SU-DHL-6 (cell line): Measurements from ENCODE around the gene CCM2.
"Not testable (repeated sequence)": the region's sequence is repeated elsewhere in the genome, so short reads cannot be mapped to it uniquely, and the experiment has no call there.

Experiments
- H2AFZ ChIP-seq: fragments of 200-600 bp; sonication (generic); 2 replicates; pipeline ENCODE4 v1.6.1; 2014; ENCODE audit warnings: low read depth, mild to moderate bottlenecking, moderate library complexity, mixed read lengths, antibody characterized with exemption, low read length; ENCODE audit not compliant: severe bottlenecking
- H3F3A ChIP-seq: fragments of 200-600 bp; shearing (Covaris generic); 2 replicates; pipeline ENCODE4 v1.6.0; 2016; ENCODE audit warnings: antibody characterized with exemption, mild to moderate bottlenecking; ENCODE audit not compliant: insufficient read depth
- H3K27ac ChIP-seq: fragments of 200-600 bp; sonication (generic); 2 replicates; pipeline ENCODE4 v1.5.1; 2016; ENCODE audit warnings: low read depth, mild to moderate bottlenecking, low read length, moderate library complexity, mixed read lengths
- H3K27me3 ChIP-seq: fragments of 200-600 bp; sonication (generic), shearing (Covaris generic); 2 replicates; pipeline ENCODE4 v1.6.0; 2014; ENCODE audit warnings: mild to moderate bottlenecking, low read length
- H3K36me3 ChIP-seq: fragments of 200-600 bp; sonication (generic); 2 replicates; pipeline ENCODE4 v1.6.1; 2014; ENCODE audit warnings: mild to moderate bottlenecking, low read length, mixed read lengths
- H3K4me2 ChIP-seq: fragments of 300-600, 200-600 bp; shearing (Covaris generic), sonication (generic); 2 replicates; pipeline ENCODE4 v1.6.0; 2014; ENCODE audit warnings: low read length, low read depth, mild to moderate bottlenecking; ENCODE audit not compliant: poor library complexity, severe bottlenecking
- H3K4me3 ChIP-seq: fragments of 200-600 bp; sonication (generic); 2 replicates; pipeline ENCODE4 v1.5.1; 2014; ENCODE audit warnings: antibody characterized with exemption, low read length, mild to moderate bottlenecking, mixed read lengths; ENCODE audit not compliant: insufficient read depth, poor library complexity, severe bottlenecking
- H3K79me2 ChIP-seq: fragments of 200-600 bp; sonication (generic); 2 replicates; pipeline ENCODE4 v1.6.1; 2014; ENCODE audit warnings: mild to moderate bottlenecking, low read length, moderate library complexity; ENCODE audit not compliant: insufficient read depth
- H3K9ac ChIP-seq: fragments of 200-600 bp; sonication (generic); 2 replicates; pipeline ENCODE4 v1.7.0; 2014; ENCODE audit warnings: mild to moderate bottlenecking, low read length
- H3K9me2 ChIP-seq: fragments of 200-600 bp; sonication (generic); replicated peaks from 2 replicates; pipeline ENCODE4 v1.6.1; 2014; ENCODE audit warnings: low read length; ENCODE audit not compliant: insufficient read depth
- H3K9me3 ChIP-seq: fragments of 200-600 bp; sonication (generic); 2 replicates; pipeline ENCODE4 v1.6.1; 2014; ENCODE audit warnings: low read length, mixed read lengths; ENCODE audit not compliant: insufficient read depth
- H4K20me1 ChIP-seq: fragments of 200-600 bp; sonication (generic); 2 replicates; pipeline ENCODE4 v1.6.1; 2014; ENCODE audit warnings: low read depth, mild to moderate bottlenecking, antibody characterized with exemption, low read length, moderate library complexity, mixed read lengths
- EZH2phosphoT487 ChIP-seq: fragments of 200-600 bp; sonication (generic), shearing (Covaris generic); conservative IDR thresholded peaks from 2 replicates; pipeline ENCODE4 v1.6.1; 2018; ENCODE audit warnings: mild to moderate bottlenecking, antibody characterized with exemption, low read length, moderate library complexity, mixed read lengths
- TF ChIP-seq, protein P1 (sequence below): fragments of 200-600 bp; sonication (generic); IDR thresholded peaks from one replicate; pipeline ENCODE4 v1.5.1; 2017; ENCODE audit warnings: antibody characterized with exemption, mild to moderate bottlenecking, low read length, moderate library complexity; ENCODE audit not compliant: insufficient read depth, poor library complexity, severe bottlenecking

The CCM2 gene

DNA sequence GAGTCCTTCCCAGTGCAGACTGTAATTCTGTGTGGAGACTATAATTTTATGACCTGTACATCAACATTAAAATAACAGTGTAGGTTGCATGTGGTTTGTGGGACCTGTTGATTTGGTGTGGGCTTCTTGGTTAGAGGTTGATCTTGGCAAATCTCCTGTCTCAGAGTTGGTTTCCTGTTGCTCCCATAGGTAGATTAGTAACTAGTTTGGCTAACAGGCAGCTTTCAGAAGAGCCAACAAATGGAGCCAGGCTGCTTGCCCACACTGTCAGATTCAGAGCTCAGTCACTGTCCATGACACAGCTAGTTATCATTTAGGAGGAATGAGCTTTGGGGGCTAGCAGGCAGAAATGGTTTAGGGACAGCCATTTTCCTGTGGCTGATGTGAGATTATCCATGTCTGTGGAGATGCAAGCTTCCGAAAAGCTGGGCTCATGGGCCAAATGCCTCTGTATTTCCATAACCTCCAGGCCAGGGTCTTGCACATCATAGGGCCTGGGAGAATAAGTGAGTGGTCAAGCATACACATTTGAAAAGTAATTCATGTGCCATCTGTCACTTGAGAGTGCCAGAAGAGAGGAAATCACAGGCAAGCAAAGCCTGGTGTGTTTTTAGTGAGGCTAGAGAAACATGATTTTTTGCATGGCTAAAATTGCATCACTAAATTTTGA lies 33.4 kb downstream of the CCM2 start:
- Histone ChIP-seq H3K79me2 (peaks cover 100% of the 10 kb centered on the region), H4K20me1 (peaks cover 35% of the 10 kb centered on the region), H3K9me2 (no peaks in the 10 kb centered on the region), H3K27ac (peak overlapping the region; percentile 1), H3K9me3 (no peaks in the 10 kb centered on the region), H3K27me3 (no peaks in the 10 kb centered on the region), H2AFZ (no peak overlapping the region), H3F3A (no peaks in the 10 kb centered on the region), H3K4me2 (no peak overlapping the region), H3K36me3 (peaks cover 33% of the 10 kb centered on the region), H3K4me3 (no peak overlapping the region), H3K9ac (no peak overlapping the region)
- TF ChIP-seq, protein P1, sequence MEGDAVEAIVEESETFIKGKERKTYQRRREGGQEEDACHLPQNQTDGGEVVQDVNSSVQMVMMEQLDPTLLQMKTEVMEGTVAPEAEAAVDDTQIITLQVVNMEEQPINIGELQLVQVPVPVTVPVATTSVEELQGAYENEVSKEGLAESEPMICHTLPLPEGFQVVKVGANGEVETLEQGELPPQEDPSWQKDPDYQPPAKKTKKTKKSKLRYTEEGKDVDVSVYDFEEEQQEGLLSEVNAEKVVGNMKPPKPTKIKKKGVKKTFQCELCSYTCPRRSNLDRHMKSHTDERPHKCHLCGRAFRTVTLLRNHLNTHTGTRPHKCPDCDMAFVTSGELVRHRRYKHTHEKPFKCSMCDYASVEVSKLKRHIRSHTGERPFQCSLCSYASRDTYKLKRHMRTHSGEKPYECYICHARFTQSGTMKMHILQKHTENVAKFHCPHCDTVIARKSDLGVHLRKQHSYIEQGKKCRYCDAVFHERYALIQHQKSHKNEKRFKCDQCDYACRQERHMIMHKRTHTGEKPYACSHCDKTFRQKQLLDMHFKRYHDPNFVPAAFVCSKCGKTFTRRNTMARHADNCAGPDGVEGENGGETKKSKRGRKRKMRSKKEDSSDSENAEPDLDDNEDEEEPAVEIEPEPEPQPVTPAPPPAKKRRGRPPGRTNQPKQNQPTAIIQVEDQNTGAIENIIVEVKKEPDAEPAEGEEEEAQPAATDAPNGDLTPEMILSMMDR = no peak
- TF ChIP-seq EZH2phosphoT487 = no peak

DNA sequence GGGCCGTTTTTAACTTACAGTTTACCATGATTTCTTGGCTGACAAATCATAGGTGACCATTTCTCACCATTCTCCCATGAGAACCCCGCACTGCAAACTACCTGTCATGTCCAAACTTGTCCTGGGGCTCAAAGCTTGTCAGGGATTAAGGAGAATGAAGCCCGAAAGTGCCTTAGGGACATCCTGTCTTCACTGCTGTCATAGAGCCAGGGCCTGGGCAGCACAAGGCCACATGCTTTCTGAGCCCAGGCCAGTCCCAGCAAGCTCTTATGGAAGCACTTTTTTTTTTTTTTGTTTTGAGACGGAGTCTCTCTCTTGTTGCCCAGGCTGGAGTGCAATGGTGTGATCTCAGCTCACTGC lies 33.9 kb downstream of the CCM2 start:
- Histone ChIP-seq H3K9me2 (no peaks in the 10 kb centered on the region), H3K27ac (peak overlapping the region; percentile 1), H3F3A (no peaks in the 10 kb centered on the region), H3K79me2 (peaks cover 100% of the 10 kb centered on the region), H3K27me3 (no peaks in the 10 kb centered on the region), H2AFZ (no peak overlapping the region), H3K4me3 (no peak overlapping the region), H3K9ac (no peak overlapping the region), H4K20me1 (peaks cover 38% of the 10 kb centered on the region), H3K9me3 (no peaks in the 10 kb centered on the region), H3K36me3 (peaks cover 32% of the 10 kb centered on the region), H3K4me2 (no peak overlapping the region)
- TF ChIP-seq, protein P1 = no peak
- no peak for TF ChIP-seq EZH2phosphoT487

DNA sequence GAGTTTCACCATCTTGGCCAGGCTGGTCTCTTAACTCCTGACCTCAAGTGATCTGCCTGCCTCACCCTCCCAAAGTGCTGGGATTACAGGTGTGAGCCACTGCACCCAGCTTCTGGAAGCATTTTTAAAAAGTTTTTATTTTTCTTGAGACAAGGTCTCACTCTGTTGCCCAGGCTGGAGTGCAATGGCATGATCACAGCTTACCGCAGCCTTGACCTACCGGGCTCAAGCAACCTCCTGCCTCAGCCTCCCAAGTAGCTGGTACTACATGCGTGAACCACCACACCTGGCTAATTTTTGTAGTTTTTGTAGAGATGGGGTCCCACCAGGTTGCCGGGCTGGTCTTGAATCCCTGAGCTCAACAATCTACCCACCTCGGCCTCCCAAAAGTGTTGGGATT lies 34.7 kb downstream of the CCM2 start:
- Histone ChIP-seq H3K79me2 (peaks cover 98% of the 10 kb centered on the region), H4K20me1 (peaks cover 44% of the 10 kb centered on the region), H3K36me3 (peaks cover 32% of the 10 kb centered on the region)
- H3K27me3 ChIP-seq, H3K4me2 ChIP-seq, H3K27ac ChIP-seq, H3K4me3 ChIP-seq, H3K9me2 ChIP-seq, H3K9me3 ChIP-seq, H3K9ac ChIP-seq, H2AFZ ChIP-seq, H3F3A ChIP-seq: not testable (repeated sequence)

DNA sequence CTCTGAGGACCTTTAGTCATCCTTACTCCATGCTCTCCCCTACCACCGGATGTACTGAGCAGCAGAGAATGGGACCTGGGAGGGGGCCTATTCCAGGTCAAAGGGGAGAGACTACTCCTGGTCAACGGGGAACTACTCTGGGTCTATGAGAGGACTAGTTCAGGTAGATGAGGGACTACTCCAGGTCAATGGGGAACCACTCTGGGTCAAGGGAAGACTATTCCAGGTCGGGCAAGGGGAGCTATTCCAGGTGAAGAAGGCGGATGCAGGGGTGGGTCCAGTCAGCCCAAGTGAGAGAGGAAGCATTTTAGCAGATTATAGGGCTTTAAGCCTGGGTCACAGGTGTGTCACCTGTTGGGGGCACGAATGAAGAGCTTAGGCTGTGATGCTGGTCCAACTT lies 35.4 kb downstream of the CCM2 start:
- H3K9me3 ChIP-seq = no peaks in the 10 kb centered on the region
- no peak overlapping the region for H3K9ac ChIP-seq
- H3K36me3 ChIP-seq = peaks cover 28% of the 10 kb centered on the region
- no peaks in the 10 kb centered on the region for H3K9me2 ChIP-seq
- H3K27me3 ChIP-seq = no peaks in the 10 kb centered on the region
- H3K4me3 ChIP-seq = no peak overlapping the region
- no peak overlapping the region for H2AFZ ChIP-seq
- no peaks in the 10 kb centered on the region for H3F3A ChIP-seq
- peaks cover 41% of the 10 kb centered on the region for H4K20me1 ChIP-seq
- no peak overlapping the region for H3K4me2 ChIP-seq
- peaks cover 91% of the 10 kb centered on the region for H3K79me2 ChIP-seq
- no peak overlapping the region for H3K27ac ChIP-seq
- TF ChIP-seq, protein P1 = no peak
- TF ChIP-seq EZH2phosphoT487 = no peak
